ENCODE data around the gene ST3GAL5. TPM values are rescaled to one million over a fixed set of nuclear protein-coding genes. Genes with fewer than 3 reads are reported as not detected.
A peak's percentile ranks its signal among the peaks of the same experiment; 100 is the strongest.

ST3GAL5 gene
- total and polyA plus RNA-seq, 2 experiments from 2014 or later: 3.2 to 7.9 TPM

GRCh38 chr2:85893428-85894258 lies 4.9 kb upstream of the ST3GAL5 start:
- TF ChIP-seq JUNB (IDR thresholded peaks at IDR 0.05; ENCODE audit: unreplicated experiment) (no peak), CREB1 (CRISPR knock-in tag; IDR thresholded peaks at IDR 0.05; ENCODE audit: low read depth) (no peak), ZNF114 (CRISPR knock-in tag; IDR thresholded peaks at IDR 0.05) (no peak), EZH2phosphoT487 (IDR thresholded peaks at IDR 0.05; ENCODE audit: unreplicated experiment) (no peak), ETS1 (IDR thresholded peaks at IDR 0.05) (no peak), REST (IDR thresholded peaks at IDR 0.05; ENCODE audit: unreplicated experiment) (no peak), EZH2 (IDR thresholded peaks at IDR 0.05; ENCODE audit: low read depth, unreplicated experiment) (no peak), POLR2AphosphoS5 (IDR thresholded peaks at IDR 0.05; ENCODE audit: low read depth) (no peak), NANOG (IDR thresholded peaks at IDR 0.05; ENCODE audit: borderline replicate concordance) (no peak), ZNF331 (CRISPR knock-in tag; IDR thresholded peaks at IDR 0.05; ENCODE audit: low read depth) (no peak), CTCF (conservative IDR thresholded peaks at IDR 0.05; ENCODE audit: low read depth in 2 of 2) (no peak), STAT1 (IDR thresholded peaks at IDR 0.05; ENCODE audit: unreplicated experiment) (no peak)
- TF ChIP-seq, protein P1, sequence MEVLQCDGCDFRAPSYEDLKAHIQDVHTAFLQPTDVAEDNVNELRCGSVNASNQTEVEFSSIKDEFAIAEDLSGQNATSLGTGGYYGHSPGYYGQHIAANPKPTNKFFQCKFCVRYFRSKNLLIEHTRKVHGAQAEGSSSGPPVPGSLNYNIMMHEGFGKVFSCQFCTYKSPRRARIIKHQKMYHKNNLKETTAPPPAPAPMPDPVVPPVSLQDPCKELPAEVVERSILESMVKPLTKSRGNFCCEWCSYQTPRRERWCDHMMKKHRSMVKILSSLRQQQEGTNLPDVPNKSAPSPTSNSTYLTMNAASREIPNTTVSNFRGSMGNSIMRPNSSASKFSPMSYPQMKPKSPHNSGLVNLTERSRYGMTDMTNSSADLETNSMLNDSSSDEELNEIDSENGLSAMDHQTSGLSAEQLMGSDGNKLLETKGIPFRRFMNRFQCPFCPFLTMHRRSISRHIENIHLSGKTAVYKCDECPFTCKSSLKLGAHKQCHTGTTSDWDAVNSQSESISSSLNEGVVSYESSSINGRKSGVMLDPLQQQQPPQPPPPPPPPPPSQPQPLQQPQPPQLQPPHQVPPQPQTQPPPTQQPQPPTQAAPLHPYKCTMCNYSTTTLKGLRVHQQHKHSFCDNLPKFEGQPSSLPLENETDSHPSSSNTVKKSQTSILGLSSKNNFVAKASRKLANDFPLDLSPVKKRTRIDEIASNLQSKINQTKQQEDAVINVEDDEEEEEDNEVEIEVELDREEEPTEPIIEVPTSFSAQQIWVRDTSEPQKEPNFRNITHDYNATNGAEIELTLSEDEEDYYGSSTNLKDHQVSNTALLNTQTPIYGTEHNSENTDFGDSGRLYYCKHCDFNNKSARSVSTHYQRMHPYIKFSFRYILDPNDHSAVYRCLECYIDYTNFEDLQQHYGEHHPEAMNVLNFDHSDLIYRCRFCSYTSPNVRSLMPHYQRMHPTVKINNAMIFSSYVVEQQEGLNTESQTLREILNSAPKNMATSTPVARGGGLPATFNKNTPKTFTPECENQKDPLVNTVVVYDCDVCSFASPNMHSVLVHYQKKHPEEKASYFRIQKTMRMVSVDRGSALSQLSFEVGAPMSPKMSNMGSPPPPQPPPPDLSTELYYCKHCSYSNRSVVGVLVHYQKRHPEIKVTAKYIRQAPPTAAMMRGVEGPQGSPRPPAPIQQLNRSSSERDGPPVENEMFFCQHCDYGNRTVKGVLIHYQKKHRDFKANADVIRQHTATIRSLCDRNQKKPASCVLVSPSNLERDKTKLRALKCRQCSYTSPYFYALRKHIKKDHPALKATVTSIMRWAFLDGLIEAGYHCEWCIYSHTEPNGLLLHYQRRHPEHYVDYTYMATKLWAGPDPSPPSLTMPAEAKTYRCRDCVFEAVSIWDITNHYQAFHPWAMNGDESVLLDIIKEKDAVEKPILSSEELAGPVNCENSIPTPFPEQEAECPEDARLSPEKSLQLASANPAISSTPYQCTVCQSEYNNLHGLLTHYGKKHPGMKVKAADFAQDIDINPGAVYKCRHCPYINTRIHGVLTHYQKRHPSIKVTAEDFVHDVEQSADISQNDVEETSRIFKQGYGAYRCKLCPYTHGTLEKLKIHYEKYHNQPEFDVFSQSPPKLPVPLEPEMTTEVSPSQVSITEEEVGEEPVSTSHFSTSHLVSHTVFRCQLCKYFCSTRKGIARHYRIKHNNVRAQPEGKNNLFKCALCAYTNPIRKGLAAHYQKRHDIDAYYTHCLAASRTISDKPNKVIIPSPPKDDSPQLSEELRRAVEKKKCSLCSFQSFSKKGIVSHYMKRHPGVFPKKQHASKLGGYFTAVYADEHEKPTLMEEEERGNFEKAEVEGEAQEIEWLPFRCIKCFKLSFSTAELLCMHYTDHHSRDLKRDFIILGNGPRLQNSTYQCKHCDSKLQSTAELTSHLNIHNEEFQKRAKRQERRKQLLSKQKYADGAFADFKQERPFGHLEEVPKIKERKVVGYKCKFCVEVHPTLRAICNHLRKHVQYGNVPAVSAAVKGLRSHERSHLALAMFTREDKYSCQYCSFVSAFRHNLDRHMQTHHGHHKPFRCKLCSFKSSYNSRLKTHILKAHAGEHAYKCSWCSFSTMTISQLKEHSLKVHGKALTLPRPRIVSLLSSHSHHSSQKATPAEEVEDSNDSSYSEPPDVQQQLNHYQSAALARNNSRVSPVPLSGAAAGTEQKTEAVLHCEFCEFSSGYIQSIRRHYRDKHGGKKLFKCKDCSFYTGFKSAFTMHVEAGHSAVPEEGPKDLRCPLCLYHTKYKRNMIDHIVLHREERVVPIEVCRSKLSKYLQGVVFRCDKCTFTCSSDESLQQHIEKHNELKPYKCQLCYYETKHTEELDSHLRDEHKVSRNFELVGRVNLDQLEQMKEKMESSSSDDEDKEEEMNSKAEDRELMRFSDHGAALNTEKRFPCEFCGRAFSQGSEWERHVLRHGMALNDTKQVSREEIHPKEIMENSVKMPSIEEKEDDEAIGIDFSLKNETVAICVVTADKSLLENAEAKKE (CRISPR knock-in tag; IDR thresholded peaks at IDR 0.05): no peak
- H3K4me1 ChIP-seq (ENCODE audit: insufficient read depth): no peaks in the 10 kb centered on the region; the same call in 1 of the 2 replicates
- no peaks in the 10 kb centered on the region for H3F3A ChIP-seq (replicated peaks; ENCODE audit: low read depth)
- peak overlapping the region; percentile 56; the same call in 1 of the 2 replicates for H2AFZ ChIP-seq
- ATAC-seq (no peak), DNase-seq (ENCODE audit: low spot score) (no peak)
- H3K27me3 Mint-ChIP-seq (ENCODE audit: insufficient read depth, low read depth, poor library complexity): peaks cover 9% of the 10 kb centered on the region
- H3K9me2 ChIP-seq (ENCODE audit: insufficient read depth): 0 out of 2 replicates have a peak, but pooled peaks cover 5% of the 10 kb centered on the region
- peaks cover 10% of the 10 kb centered on the region; the same call in 1 of the 2 replicates for H3K27me3 ChIP-seq (ENCODE audit: insufficient read depth)
- no peak overlapping the region for H3K4me3 ChIP-seq
- no peak overlapping the region for H3K4me2 ChIP-seq
- no peaks in the 10 kb centered on the region for H3K79me2 ChIP-seq (replicated peaks; ENCODE audit: insufficient read depth)
- no peak overlapping the region for H3K27ac ChIP-seq (ENCODE audit: low read depth)
- H3K36me3 Mint-ChIP-seq (ENCODE audit: low read depth): no peaks in the 10 kb centered on the region
- no peaks in the 10 kb centered on the region for H3K36me3 ChIP-seq (ENCODE audit: insufficient read depth)
- H4K20me1 ChIP-seq (replicated peaks; ENCODE audit: insufficient read depth): no peaks in the 10 kb centered on the region
- peaks cover 14% of the 10 kb centered on the region for H3K4me1 Mint-ChIP-seq
- H3K9me3 Mint-ChIP-seq: 0 out of 3 replicates have a peak, but pooled peaks cover 3% of the 10 kb centered on the region
- no peak overlapping the region for H3K27ac Mint-ChIP-seq
- H3K4me3 Mint-ChIP-seq: no peak overlapping the region

All from GM23338 (cell line).